Measurements from ENCODE around the gene DPPA2. TPM values are rescaled to one million over a fixed set of nuclear protein-coding genes. Genes with fewer than 3 reads are reported as not detected.
A peak's percentile ranks its signal among the peaks of the same experiment; 100 is the strongest.

The DPPA2 gene
- polyA plus RNA-seq, 1 donor: 0.03 TPM

- H3K27me3 ChIP-seq (ENCODE audit: control insufficient read depth, insufficient read depth, low read length): no peaks in the 10 kb centered on the region
- no CpG with 5 or more reads among the region's 3 CpGs for WGBS (ENCODE audit: insufficient coverage, low lambda C conversion rate)
- no peak overlapping the region for H3K4me3 ChIP-seq (ENCODE audit: low read length)
- no peaks in the 10 kb centered on the region for H3K9me3 ChIP-seq (ENCODE audit: control insufficient read depth, low read depth, low read length)
- no peaks in the 10 kb centered on the region for H3K4me1 ChIP-seq (ENCODE audit: control insufficient read depth, insufficient read depth, low read length)
- no peak for DNase-seq
- no peak overlapping the region for H3K27ac ChIP-seq (ENCODE audit: low read length)
- H3K36me3 ChIP-seq (ENCODE audit: control insufficient read depth, insufficient read depth, low read length): no peaks in the 10 kb centered on the region
These were observed 9.3 kb upstream of the DPPA2 start for GRCh38 chr3:109325657-109326056.

- Histone ChIP-seq H3K27me3 (ENCODE audit: control insufficient read depth, insufficient read depth, low read length) (no peaks in the 10 kb centered on the region), H3K4me3 (ENCODE audit: low read length) (no peak overlapping the region), H3K4me1 (ENCODE audit: control insufficient read depth, insufficient read depth, low read length) (no peaks in the 10 kb centered on the region), H3K27ac (ENCODE audit: low read length) (no peak overlapping the region), H3K9me3 (ENCODE audit: control insufficient read depth, low read depth, low read length) (no peaks in the 10 kb centered on the region), H3K36me3 (ENCODE audit: control insufficient read depth, insufficient read depth, low read length) (no peaks in the 10 kb centered on the region)
- DNase-seq: no peak
- WGBS (ENCODE audit: insufficient coverage, low lambda C conversion rate): no CpG with 5 or more reads among the region's 5 CpGs
These were observed 8.8 kb upstream of the DPPA2 start for GRCh38 chr3:109325109-109325508.

- Histone ChIP-seq H3K9me3 (ENCODE audit: control insufficient read depth, low read depth, low read length) (no peaks in the 10 kb centered on the region), H3K27me3 (ENCODE audit: control insufficient read depth, insufficient read depth, low read length) (no peaks in the 10 kb centered on the region), H3K27ac (ENCODE audit: low read length) (no peak overlapping the region), H3K4me1 (ENCODE audit: control insufficient read depth, insufficient read depth, low read length) (no peaks in the 10 kb centered on the region), H3K36me3 (ENCODE audit: control insufficient read depth, insufficient read depth, low read length) (no peaks in the 10 kb centered on the region), H3K4me3 (ENCODE audit: low read length) (no peak overlapping the region)
- DNase-seq: no peak
- WGBS (ENCODE audit: insufficient coverage, low lambda C conversion rate): no CpG with 5 or more reads among the region's 1 CpG
These were observed 3.3 kb downstream of the DPPA2 start for GRCh38 chr3:109313061-109313460.

- DNase-seq: no peak
- H3K27me3 ChIP-seq (ENCODE audit: control insufficient read depth, insufficient read depth, low read length): no peaks in the 10 kb centered on the region
- no peaks in the 10 kb centered on the region for H3K36me3 ChIP-seq (ENCODE audit: control insufficient read depth, insufficient read depth, low read length)
- no peak overlapping the region for H3K4me3 ChIP-seq (ENCODE audit: low read length)
- H3K9me3 ChIP-seq (ENCODE audit: control insufficient read depth, low read depth, low read length): no peaks in the 10 kb centered on the region
- H3K27ac ChIP-seq (ENCODE audit: low read length): no peak overlapping the region
- no peaks in the 10 kb centered on the region for H3K4me1 ChIP-seq (ENCODE audit: control insufficient read depth, insufficient read depth, low read length)
- WGBS (ENCODE audit: insufficient coverage, low lambda C conversion rate): no CpG with 5 or more reads among the region's 2 CpGs
These were observed 18.8 kb downstream of the DPPA2 start for GRCh38 chr3:109297496-109297895.

GRCh38 chr3:109284071-109284470 is 32.2 kb downstream of the DPPA2 start:
- H3K27me3 ChIP-seq (ENCODE audit: control insufficient read depth, insufficient read depth, low read length): no peaks in the 10 kb centered on the region
- H3K27ac ChIP-seq (ENCODE audit: low read length): no peak overlapping the region
- no peak for DNase-seq

GRCh38 chr3:109278546-109278945 is 37.8 kb downstream of the DPPA2 start:
- Histone ChIP-seq H3K4me1 (ENCODE audit: control insufficient read depth, insufficient read depth, low read length) (no peaks in the 10 kb centered on the region), H3K4me3 (ENCODE audit: low read length) (no peak overlapping the region), H3K27me3 (ENCODE audit: control insufficient read depth, insufficient read depth, low read length) (no peaks in the 10 kb centered on the region), H3K27ac (ENCODE audit: low read length) (no peak overlapping the region), H3K9me3 (ENCODE audit: control insufficient read depth, low read depth, low read length) (no peaks in the 10 kb centered on the region), H3K36me3 (ENCODE audit: control insufficient read depth, insufficient read depth, low read length) (no peaks in the 10 kb centered on the region)
- no peak for DNase-seq
- WGBS (ENCODE audit: insufficient coverage, low lambda C conversion rate): no CpG with 5 or more reads among the region's 1 CpG

More at GRCh38 chr3:109284071-109284470, 32.2 kb downstream of the DPPA2 start:
- Histone ChIP-seq H3K4me1 (ENCODE audit: control insufficient read depth, insufficient read depth, low read length) (no peaks in the 10 kb centered on the region), H3K4me3 (ENCODE audit: low read length) (no peak overlapping the region), H3K9me3 (ENCODE audit: control insufficient read depth, low read depth, low read length) (no peaks in the 10 kb centered on the region), H3K36me3 (ENCODE audit: control insufficient read depth, insufficient read depth, low read length) (no peaks in the 10 kb centered on the region)

- no peaks in the 10 kb centered on the region for H3K9me3 ChIP-seq (ENCODE audit: control insufficient read depth, low read depth, low read length)
- H3K4me3 ChIP-seq (ENCODE audit: low read length): no peak overlapping the region
- WGBS (ENCODE audit: insufficient coverage, low lambda C conversion rate): 50% methylated on average over 1 of the region's 3 CpGs
- no peaks in the 10 kb centered on the region for H3K27me3 ChIP-seq (ENCODE audit: control insufficient read depth, insufficient read depth, low read length)
- no peaks in the 10 kb centered on the region for H3K36me3 ChIP-seq (ENCODE audit: control insufficient read depth, insufficient read depth, low read length)
- DNase-seq: no peak
- H3K27ac ChIP-seq (ENCODE audit: low read length): no peak overlapping the region
- H3K4me1 ChIP-seq (ENCODE audit: control insufficient read depth, insufficient read depth, low read length): no peaks in the 10 kb centered on the region
These were observed 38.2 kb downstream of the DPPA2 start for GRCh38 chr3:109278141-109278540.

- Histone ChIP-seq H3K4me3 (ENCODE audit: low read length) (no peak overlapping the region), H3K36me3 (ENCODE audit: control insufficient read depth, insufficient read depth, low read length) (no peaks in the 10 kb centered on the region), H3K27ac (ENCODE audit: low read length) (no peak overlapping the region), H3K4me1 (ENCODE audit: control insufficient read depth, insufficient read depth, low read length) (no peaks in the 10 kb centered on the region), H3K9me3 (ENCODE audit: control insufficient read depth, low read depth, low read length) (no peaks in the 10 kb centered on the region), H3K27me3 (ENCODE audit: control insufficient read depth, insufficient read depth, low read length) (no peaks in the 10 kb centered on the region)
- WGBS (ENCODE audit: insufficient coverage, low lambda C conversion rate): 50% methylated on average over 2 of the region's 9 CpGs
- DNase-seq: peak; percentile 12 to 23
These were observed 40.5 kb downstream of the DPPA2 start for GRCh38 chr3:109275702-109276293.

GRCh38 chr3:109270779-109271178 is 45.5 kb downstream of the DPPA2 start:
- H3K9me3 ChIP-seq (ENCODE audit: control insufficient read depth, low read depth, low read length): no peaks in the 10 kb centered on the region
- H3K27ac ChIP-seq (ENCODE audit: low read length): no peak overlapping the region
- DNase-seq: no peak
- no peak overlapping the region for H3K4me3 ChIP-seq (ENCODE audit: low read length)
- H3K4me1 ChIP-seq (ENCODE audit: control insufficient read depth, insufficient read depth, low read length): no peaks in the 10 kb centered on the region
- H3K36me3 ChIP-seq (ENCODE audit: control insufficient read depth, insufficient read depth, low read length): no peaks in the 10 kb centered on the region
- 100% methylated on average over 1 of the region's 7 CpGs for WGBS (ENCODE audit: insufficient coverage, low lambda C conversion rate)
- no peaks in the 10 kb centered on the region for H3K27me3 ChIP-seq (ENCODE audit: control insufficient read depth, insufficient read depth, low read length)

- Histone ChIP-seq H3K4me3 (ENCODE audit: low read length) (no peak overlapping the region), H3K36me3 (ENCODE audit: control insufficient read depth, insufficient read depth, low read length) (no peaks in the 10 kb centered on the region), H3K27ac (ENCODE audit: low read length) (no peak overlapping the region), H3K4me1 (ENCODE audit: control insufficient read depth, insufficient read depth, low read length) (no peaks in the 10 kb centered on the region), H3K9me3 (ENCODE audit: control insufficient read depth, low read depth, low read length) (no peaks in the 10 kb centered on the region), H3K27me3 (ENCODE audit: control insufficient read depth, insufficient read depth, low read length) (no peaks in the 10 kb centered on the region)
- WGBS (ENCODE audit: insufficient coverage, low lambda C conversion rate): 100% methylated on average over 1 of the region's 6 CpGs
- DNase-seq: no peak
These were observed 46.6 kb downstream of the DPPA2 start for GRCh38 chr3:109269577-109270275.

- Histone ChIP-seq H3K27me3 (ENCODE audit: control insufficient read depth, insufficient read depth, low read length) (no peaks in the 10 kb centered on the region), H3K36me3 (ENCODE audit: control insufficient read depth, insufficient read depth, low read length) (no peaks in the 10 kb centered on the region), H3K4me3 (ENCODE audit: low read length) (no peak overlapping the region), H3K4me1 (ENCODE audit: control insufficient read depth, insufficient read depth, low read length) (no peaks in the 10 kb centered on the region), H3K9me3 (ENCODE audit: control insufficient read depth, low read depth, low read length) (no peaks in the 10 kb centered on the region), H3K27ac (ENCODE audit: low read length) (no peak overlapping the region)
- no peak for DNase-seq
- WGBS (ENCODE audit: insufficient coverage, low lambda C conversion rate): no CpG with 5 or more reads among the region's 1 CpG
These were observed 48.1 kb downstream of the DPPA2 start for GRCh38 chr3:109268181-109268580.

Data from large intestine (tissue), 3 donors.